Activated naive CD4-positive, alpha-beta T cell treated with anti-CD3 and anti-CD28 coated beads for 36 hours (primary cell): ENCODE results near the gene TENM4. TPM values are rescaled to one million over a fixed set of nuclear protein-coding genes. Genes with fewer than 3 reads are reported as not detected.

Experiments
- CTCF ChIA-PET: fragments of 350-600 bp; sonication (Branson Sonifier 250); formaldehyde crosslinking; loops from one replicate; lab custom pipeline; 2021; ENCODE audit warnings: antibody characterized with exemption; lab: Charles Lee
- DNase-seq: peaks from one replicate; pipeline ENCODE4 v3.0.0-alpha.2; 2020
- H3K27ac Mint-ChIP-seq: one replicate; pipeline ENCODE4 v1.8.0; 2021; ENCODE audit warnings: mild to moderate bottlenecking, mixed read lengths
- H3K27me3 Mint-ChIP-seq: one replicate; pipeline ENCODE4 v1.8.0; 2021; ENCODE audit warnings: low read depth, mixed read lengths
- H3K36me3 Mint-ChIP-seq: one replicate; pipeline ENCODE4 v1.8.0; 2021; ENCODE audit warnings: low read depth, mixed read lengths
- H3K4me1 Mint-ChIP-seq: one replicate; pipeline ENCODE4 v1.8.0; 2021; ENCODE audit warnings: low read depth, mixed read lengths
- H3K4me3 Mint-ChIP-seq: one replicate; pipeline ENCODE4 v1.8.0; 2021; ENCODE audit warnings: mild to moderate bottlenecking, moderate library complexity, mixed read lengths
- H3K9me3 Mint-ChIP-seq: one replicate; pipeline ENCODE4 v1.8.0; 2021; ENCODE audit warnings: mixed read lengths
- intact Hi-C: fragments of 100-400 bp; cut with micrococcal nuclease; formaldehyde crosslinking; loops from one replicate; pipeline ENCODE4 v1.15.1; 2023
- total RNA-seq, 2 experiments: library from RNA; stranded (reverse); gene quantifications; one replicate each; pipeline ENCODE4 v1.2.3, GENCODE V29; 2021

TENM4 gene
- total RNA-seq, 2 experiments from 2014 or later: not detected

- H3K4me3 Mint-ChIP-seq: no peak overlapping the region
- intact Hi-C loops: no loop called here
- CTCF ChIA-PET: no interaction called here
These were observed 26.8 kb downstream of the TENM4 start for GRCh38 chr11:79414041-79414440.

DNA sequence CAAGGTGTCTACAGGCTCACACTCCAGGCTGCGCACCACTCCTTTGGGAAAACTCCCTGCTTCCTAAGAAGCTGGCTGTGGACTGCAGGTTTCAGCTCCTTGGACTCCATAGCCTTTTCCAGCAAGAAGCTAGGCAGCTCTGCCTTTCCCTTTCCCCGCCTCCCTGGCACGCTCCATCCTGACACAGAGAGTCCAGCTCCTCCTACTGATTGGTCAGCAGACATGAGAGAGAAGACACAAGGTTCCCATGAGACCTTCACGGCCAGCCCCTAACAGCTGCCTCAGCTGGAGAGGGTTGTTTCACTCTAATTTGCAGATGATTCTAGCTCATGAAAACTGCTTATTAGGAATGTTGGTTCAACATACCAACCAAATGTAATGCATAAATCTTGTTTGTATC is 27.6 kb downstream of the TENM4 start:
- DNase-seq: no peak
- no peaks in the 10 kb centered on the region for H3K4me1 Mint-ChIP-seq
- H3K36me3 Mint-ChIP-seq: no peaks in the 10 kb centered on the region
- no peak overlapping the region for H3K4me3 Mint-ChIP-seq
- H3K9me3 Mint-ChIP-seq: no peaks in the 10 kb centered on the region
- peaks cover 5% of the 10 kb centered on the region for H3K27me3 Mint-ChIP-seq
- no peak overlapping the region for H3K27ac Mint-ChIP-seq
- CTCF ChIA-PET: no interaction called here
- intact Hi-C loops: no loop called here

More at GRCh38 chr11:79414041-79414440, 26.8 kb downstream of the TENM4 start:
- no peaks in the 10 kb centered on the region for H3K4me1 Mint-ChIP-seq
- no peaks in the 10 kb centered on the region for H3K36me3 Mint-ChIP-seq
- H3K9me3 Mint-ChIP-seq: no peaks in the 10 kb centered on the region
- DNase-seq: no peak
- no peak overlapping the region for H3K27ac Mint-ChIP-seq
- H3K27me3 Mint-ChIP-seq: peaks cover 8% of the 10 kb centered on the region

GRCh38 chr11:79412761-79413160 is 28.1 kb downstream of the TENM4 start:
- no peak for DNase-seq
- Mint-ChIP-seq H3K9me3 (no peaks in the 10 kb centered on the region), H3K4me3 (no peak overlapping the region), H3K36me3 (no peaks in the 10 kb centered on the region), H3K4me1 (no peaks in the 10 kb centered on the region), H3K27ac (no peak overlapping the region), H3K27me3 (peaks cover 5% of the 10 kb centered on the region)
- intact Hi-C loops: no loop called here
- CTCF ChIA-PET: no interaction called here

- intact Hi-C loops: no loop called here
- H3K4me1 Mint-ChIP-seq: no peaks in the 10 kb centered on the region
- H3K4me3 Mint-ChIP-seq: no peak overlapping the region
These were observed 31.5 kb downstream of the TENM4 start for GRCh38 chr11:79409330-79409729.

GRCh38 chr11:79406376-79406775 is 34.5 kb downstream of the TENM4 start:
- Mint-ChIP-seq H3K27ac (no peak overlapping the region), H3K4me1 (no peaks in the 10 kb centered on the region), H3K9me3 (no peaks in the 10 kb centered on the region), H3K4me3 (no peak overlapping the region), H3K27me3 (peaks cover 8% of the 10 kb centered on the region), H3K36me3 (no peaks in the 10 kb centered on the region)
- intact Hi-C loops: no loop called here
- no peak for DNase-seq
- CTCF ChIA-PET: no interaction called here

More at GRCh38 chr11:79409330-79409729, 31.5 kb downstream of the TENM4 start:
- DNase-seq: no peak
- no peak overlapping the region for H3K27ac Mint-ChIP-seq
- H3K27me3 Mint-ChIP-seq: peaks cover 5% of the 10 kb centered on the region
- H3K36me3 Mint-ChIP-seq: no peaks in the 10 kb centered on the region
- H3K9me3 Mint-ChIP-seq: no peaks in the 10 kb centered on the region
- CTCF ChIA-PET: interaction anchor here (0.6 to 1.1 kb wide), 2 partner anchors 10 to 36 kb away, joined by 4 read pairs; no protein-coding TSS in a partner anchor

- Mint-ChIP-seq H3K27me3 (peaks cover 8% of the 10 kb centered on the region), H3K27ac (no peak overlapping the region), H3K4me1 (no peaks in the 10 kb centered on the region), H3K4me3 (no peak overlapping the region), H3K36me3 (no peaks in the 10 kb centered on the region), H3K9me3 (no peaks in the 10 kb centered on the region)
- CTCF ChIA-PET: no interaction called here
- no peak for DNase-seq
- intact Hi-C loops: no loop called here
These were observed 36.0 kb downstream of the TENM4 start for GRCh38 chr11:79404806-79405205.

- no peak overlapping the region for H3K27ac Mint-ChIP-seq
- no peak overlapping the region for H3K4me3 Mint-ChIP-seq
- intact Hi-C loops: no loop called here
- no peaks in the 10 kb centered on the region for H3K36me3 Mint-ChIP-seq
- peaks cover 8% of the 10 kb centered on the region for H3K27me3 Mint-ChIP-seq
- CTCF ChIA-PET: no interaction called here
- DNase-seq: no peak
- H3K9me3 Mint-ChIP-seq: no peaks in the 10 kb centered on the region
- H3K4me1 Mint-ChIP-seq: no peaks in the 10 kb centered on the region
These were observed 36.5 kb downstream of the TENM4 start for GRCh38 chr11:79404325-79404724.

DNA sequence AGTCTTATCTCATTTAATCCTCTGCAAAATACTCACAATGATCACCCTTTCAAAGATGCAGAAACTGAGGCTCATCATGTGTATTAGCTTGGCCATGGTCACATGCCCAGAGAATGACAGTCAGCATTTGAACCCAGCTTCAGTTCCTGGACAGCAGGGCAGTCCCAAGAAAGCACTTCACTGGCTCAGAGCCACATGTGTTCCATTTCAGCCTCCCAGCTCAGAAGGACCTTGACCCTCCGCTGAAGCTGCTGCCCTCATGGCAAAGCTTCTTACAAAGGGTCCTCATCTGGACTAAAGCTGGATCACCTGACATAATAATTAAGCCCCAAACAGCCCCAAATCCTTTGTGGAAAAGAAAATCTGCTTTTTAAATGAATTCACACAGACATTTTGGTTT is 37.0 kb downstream of the TENM4 start:
- Mint-ChIP-seq H3K36me3 (no peaks in the 10 kb centered on the region), H3K4me3 (no peak overlapping the region), H3K9me3 (no peaks in the 10 kb centered on the region), H3K27ac (no peak overlapping the region), H3K4me1 (no peaks in the 10 kb centered on the region), H3K27me3 (peaks cover 8% of the 10 kb centered on the region)
- CTCF ChIA-PET: no interaction called here
- intact Hi-C loops: no loop called here
- no peak for DNase-seq

DNA sequence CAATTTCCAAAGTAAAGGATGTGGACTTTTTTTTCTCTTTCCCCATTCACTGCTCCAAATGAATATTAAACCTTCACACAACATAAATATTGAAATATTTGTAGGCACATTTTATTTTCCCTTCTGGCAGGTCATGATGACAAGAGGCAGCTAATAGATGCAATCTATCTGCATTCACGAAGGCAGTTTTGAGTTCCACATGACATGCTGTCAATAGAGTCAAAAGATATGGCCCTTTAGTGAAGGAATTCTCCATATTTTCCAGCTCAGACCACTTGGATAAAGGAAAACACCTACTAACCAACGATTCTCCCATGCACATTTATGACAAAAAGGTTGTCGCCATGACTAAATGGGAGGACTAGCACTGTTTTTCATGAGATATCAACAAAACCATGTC is 37.9 kb downstream of the TENM4 start:
- Mint-ChIP-seq H3K4me1 (no peaks in the 10 kb centered on the region), H3K27ac (no peak overlapping the region), H3K27me3 (peaks cover 4% of the 10 kb centered on the region), H3K4me3 (no peak overlapping the region), H3K36me3 (no peaks in the 10 kb centered on the region), H3K9me3 (no peaks in the 10 kb centered on the region)
- no peak for DNase-seq
- intact Hi-C loops: no loop called here
- CTCF ChIA-PET: no interaction called here

DNA sequence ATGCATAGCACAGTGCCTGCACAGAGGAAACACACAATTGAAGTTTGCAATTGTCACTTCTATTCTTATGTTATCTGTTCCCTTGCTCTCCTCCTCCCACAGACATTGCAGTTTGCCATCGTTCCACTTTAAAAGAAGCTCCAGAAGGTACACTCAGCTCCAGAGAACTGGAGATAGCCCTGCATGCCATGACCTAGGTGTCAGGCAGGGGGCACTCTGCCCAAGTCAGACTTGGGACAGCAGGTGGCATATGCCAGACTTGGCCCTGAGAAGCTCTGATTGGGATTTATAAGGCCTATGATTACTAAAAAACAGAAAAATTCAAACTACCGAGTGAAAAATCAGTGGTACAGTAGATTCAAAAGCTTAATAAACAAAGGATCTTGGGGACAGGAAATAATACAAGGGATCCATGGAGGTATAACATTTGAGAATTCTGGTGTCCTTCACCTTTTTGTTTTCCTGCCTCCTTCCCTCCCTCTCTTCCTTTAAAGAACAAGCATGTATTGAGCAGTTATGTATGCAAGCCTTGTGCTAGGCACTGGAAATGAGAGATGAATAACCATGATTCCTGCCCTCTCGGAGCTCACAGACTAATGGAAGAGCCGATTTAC is 40.0 kb downstream of the TENM4 start:
- H3K4me3 Mint-ChIP-seq: no peak overlapping the region
- DNase-seq: peak; percentile 11
- intact Hi-C loops: no loop called here

DNA sequence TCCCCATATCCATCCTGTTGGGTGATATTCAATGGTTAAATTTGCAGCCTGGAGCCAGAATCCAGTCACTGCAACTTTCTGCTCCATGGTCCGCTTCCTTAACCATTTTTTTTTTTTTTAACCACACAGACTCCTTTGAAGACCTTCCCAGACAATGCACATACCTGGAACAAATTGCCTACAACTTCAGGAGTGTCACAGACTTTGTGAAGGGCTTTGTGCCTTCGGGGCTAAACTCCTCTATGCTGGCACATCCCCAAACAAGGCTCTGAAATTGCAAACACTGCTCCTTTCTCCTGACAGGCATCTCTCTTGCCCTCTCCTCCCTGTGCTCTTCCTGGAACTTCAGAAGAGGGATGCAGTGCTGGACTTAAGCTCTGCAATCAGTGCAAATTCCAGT is 40.6 kb downstream of the TENM4 start:
- H3K9me3 Mint-ChIP-seq: no peaks in the 10 kb centered on the region
- DNase-seq: no peak
- H3K4me1 Mint-ChIP-seq: no peaks in the 10 kb centered on the region
- H3K27me3 Mint-ChIP-seq: peaks cover 6% of the 10 kb centered on the region
- CTCF ChIA-PET: interaction anchor here (1.1 kb wide), 1 partner anchor 125 kb away, joined by 3 read pairs; no protein-coding TSS in a partner anchor
- intact Hi-C loops: no loop called here
- H3K36me3 Mint-ChIP-seq: no peaks in the 10 kb centered on the region
- no peak overlapping the region for H3K4me3 Mint-ChIP-seq
- H3K27ac Mint-ChIP-seq: no peak overlapping the region

More for the DNA sequence above, 40.0 kb downstream of the TENM4 start:
- Mint-ChIP-seq H3K9me3 (no peaks in the 10 kb centered on the region), H3K36me3 (no peaks in the 10 kb centered on the region), H3K27me3 (peaks cover 6% of the 10 kb centered on the region), H3K27ac (no peak overlapping the region), H3K4me1 (no peaks in the 10 kb centered on the region)
- CTCF ChIA-PET: interaction anchor here (1.1 kb wide), 1 partner anchor 125 kb away, joined by 3 read pairs; no protein-coding TSS in a partner anchor

DNA sequence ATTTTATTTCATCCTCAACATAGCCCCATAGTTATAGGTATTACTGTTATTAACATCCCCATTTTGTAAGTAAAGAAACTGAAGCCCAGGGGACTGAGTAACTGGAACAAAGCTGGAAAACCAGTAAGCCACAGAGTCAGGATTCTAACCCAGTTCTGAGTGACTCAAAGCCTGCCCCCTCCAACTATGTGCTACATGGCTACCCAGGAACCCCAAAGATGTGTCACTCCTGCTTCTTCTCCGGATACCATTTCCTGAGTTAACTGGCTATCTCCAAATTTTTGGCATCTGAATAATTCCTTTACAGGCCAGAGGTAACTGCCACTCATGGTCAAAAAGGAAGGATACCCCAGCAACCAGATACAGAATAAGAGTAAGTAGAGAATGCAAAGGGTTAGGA is 43.6 kb downstream of the TENM4 start:
- CTCF ChIA-PET: no interaction called here
- no peak overlapping the region for H3K4me3 Mint-ChIP-seq

GRCh38 chr11:79396674-79397073 is 44.2 kb downstream of the TENM4 start:
- CTCF ChIA-PET: no interaction called here
- no peak for DNase-seq
- Mint-ChIP-seq H3K36me3 (no peaks in the 10 kb centered on the region), H3K4me3 (no peak overlapping the region), H3K4me1 (no peaks in the 10 kb centered on the region), H3K9me3 (no peaks in the 10 kb centered on the region), H3K27ac (no peak overlapping the region), H3K27me3 (peaks cover 5% of the 10 kb centered on the region)
- intact Hi-C loops: no loop called here

More for the DNA sequence above, 43.6 kb downstream of the TENM4 start:
- Mint-ChIP-seq H3K9me3 (no peaks in the 10 kb centered on the region), H3K36me3 (no peaks in the 10 kb centered on the region), H3K27ac (no peak overlapping the region), H3K27me3 (peaks cover 5% of the 10 kb centered on the region), H3K4me1 (no peaks in the 10 kb centered on the region)
- no peak for DNase-seq
- intact Hi-C loops: no loop called here
